Activated B cell treated with CpG ODN at 0.5 μM for 24 hours (primary cell): ENCODE data around the gene SIRPA. TPM values are rescaled to one million over a fixed set of nuclear protein-coding genes. Genes with fewer than 3 reads are reported as not detected.
A peak's percentile ranks its signal among the peaks of the same experiment; 100 is the strongest.

Source experiments
- ATAC-seq: fragments of 200-7000 bp; cut with Tn5 transposase; one replicate; pipeline ENCODE4 v1.10.0; 2021; ENCODE audit warnings: low read depth, mild to moderate bottlenecking, moderate library complexity
- CTCF ChIA-PET: fragments of 350-600 bp; sonication (Branson Sonifier 250); formaldehyde crosslinking; loops from one replicate; lab custom pipeline; 2021; ENCODE audit warnings: antibody characterized with exemption; lab: Charles Lee
- POLR2A ChIA-PET: fragments of 350-600 bp; sonication (Branson Sonifier 250); formaldehyde crosslinking; loops from one replicate; lab custom pipeline; 2021; ENCODE audit warnings: antibody characterized with exemption; lab: Charles Lee
- DNase-seq: peaks from one replicate; pipeline ENCODE4 v3.0.0; 2022
- H3K27ac Mint-ChIP-seq: one replicate; pipeline ENCODE4 v1.8.0; 2020; ENCODE audit warnings: mixed read lengths
- H3K27me3 Mint-ChIP-seq: one replicate; pipeline ENCODE4 v1.8.0; 2021; ENCODE audit warnings: mixed read lengths
- H3K36me3 Mint-ChIP-seq: one replicate; pipeline ENCODE4 v1.8.0; 2021; ENCODE audit warnings: low read depth, mixed read lengths
- H3K4me1 Mint-ChIP-seq: one replicate; pipeline ENCODE4 v1.8.0; 2021; ENCODE audit warnings: mixed read lengths
- H3K4me3 Mint-ChIP-seq: one replicate; pipeline ENCODE4 v1.8.0; 2020; ENCODE audit warnings: mild to moderate bottlenecking, mixed read lengths
- H3K9me3 Mint-ChIP-seq: one replicate; pipeline ENCODE4 v1.8.0; 2020; ENCODE audit warnings: mixed read lengths
- intact Hi-C: fragments of 100-400 bp; cut with micrococcal nuclease; formaldehyde crosslinking; loops from one replicate; pipeline ENCODE4 v1.15.1; 2024
- total RNA-seq: library from RNA; stranded (reverse); gene quantifications from 2 replicates; pipeline ENCODE4 v1.2.3, GENCODE V29; 2022
- TF ChIP-seq, protein P1 (sequence below): fragments of 200-600 bp; IDR thresholded peaks from one replicate; pipeline ENCODE4 v1.8.0; 2022; ENCODE audit warnings: antibody characterized with exemption, mild to moderate bottlenecking

The SIRPA gene
- total RNA-seq, 1 donor from 2014 or later, result 10.1 TPM

DNA sequence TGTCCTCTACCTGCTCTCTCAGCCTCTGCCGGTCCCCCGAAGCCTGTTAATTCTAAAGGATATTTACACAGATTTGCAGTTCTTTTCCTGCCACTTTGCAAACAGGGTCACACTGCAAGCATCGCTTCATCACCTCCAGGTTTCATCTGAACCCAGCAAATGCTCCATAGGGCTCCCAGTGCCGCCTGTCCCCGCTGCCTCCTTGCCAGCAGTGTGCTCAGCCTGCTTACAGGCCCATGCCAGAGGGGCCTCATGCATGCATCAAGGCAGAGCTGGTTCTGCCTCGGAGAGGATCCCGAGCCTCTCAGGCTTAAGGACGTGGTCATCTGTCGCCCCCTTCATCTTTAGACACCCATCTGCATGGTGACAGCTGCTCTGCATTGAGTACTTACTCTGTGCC lies 10.5 kb downstream of the SIRPA start:
- no peak for DNase-seq
- Mint-ChIP-seq H3K27ac (no peak overlapping the region), H3K36me3 (peaks cover 11% of the 10 kb centered on the region), H3K4me1 (peaks cover 10% of the 10 kb centered on the region), H3K27me3 (no peaks in the 10 kb centered on the region), H3K9me3 (no peaks in the 10 kb centered on the region), H3K4me3 (no peak overlapping the region)
- ATAC-seq, result no peak
- ChIA-PET POLR2A (no interaction called here), CTCF (no interaction called here)
- TF ChIP-seq, protein P1, sequence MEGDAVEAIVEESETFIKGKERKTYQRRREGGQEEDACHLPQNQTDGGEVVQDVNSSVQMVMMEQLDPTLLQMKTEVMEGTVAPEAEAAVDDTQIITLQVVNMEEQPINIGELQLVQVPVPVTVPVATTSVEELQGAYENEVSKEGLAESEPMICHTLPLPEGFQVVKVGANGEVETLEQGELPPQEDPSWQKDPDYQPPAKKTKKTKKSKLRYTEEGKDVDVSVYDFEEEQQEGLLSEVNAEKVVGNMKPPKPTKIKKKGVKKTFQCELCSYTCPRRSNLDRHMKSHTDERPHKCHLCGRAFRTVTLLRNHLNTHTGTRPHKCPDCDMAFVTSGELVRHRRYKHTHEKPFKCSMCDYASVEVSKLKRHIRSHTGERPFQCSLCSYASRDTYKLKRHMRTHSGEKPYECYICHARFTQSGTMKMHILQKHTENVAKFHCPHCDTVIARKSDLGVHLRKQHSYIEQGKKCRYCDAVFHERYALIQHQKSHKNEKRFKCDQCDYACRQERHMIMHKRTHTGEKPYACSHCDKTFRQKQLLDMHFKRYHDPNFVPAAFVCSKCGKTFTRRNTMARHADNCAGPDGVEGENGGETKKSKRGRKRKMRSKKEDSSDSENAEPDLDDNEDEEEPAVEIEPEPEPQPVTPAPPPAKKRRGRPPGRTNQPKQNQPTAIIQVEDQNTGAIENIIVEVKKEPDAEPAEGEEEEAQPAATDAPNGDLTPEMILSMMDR, result no peak
- intact Hi-C loops, result no loop called here

DNA sequence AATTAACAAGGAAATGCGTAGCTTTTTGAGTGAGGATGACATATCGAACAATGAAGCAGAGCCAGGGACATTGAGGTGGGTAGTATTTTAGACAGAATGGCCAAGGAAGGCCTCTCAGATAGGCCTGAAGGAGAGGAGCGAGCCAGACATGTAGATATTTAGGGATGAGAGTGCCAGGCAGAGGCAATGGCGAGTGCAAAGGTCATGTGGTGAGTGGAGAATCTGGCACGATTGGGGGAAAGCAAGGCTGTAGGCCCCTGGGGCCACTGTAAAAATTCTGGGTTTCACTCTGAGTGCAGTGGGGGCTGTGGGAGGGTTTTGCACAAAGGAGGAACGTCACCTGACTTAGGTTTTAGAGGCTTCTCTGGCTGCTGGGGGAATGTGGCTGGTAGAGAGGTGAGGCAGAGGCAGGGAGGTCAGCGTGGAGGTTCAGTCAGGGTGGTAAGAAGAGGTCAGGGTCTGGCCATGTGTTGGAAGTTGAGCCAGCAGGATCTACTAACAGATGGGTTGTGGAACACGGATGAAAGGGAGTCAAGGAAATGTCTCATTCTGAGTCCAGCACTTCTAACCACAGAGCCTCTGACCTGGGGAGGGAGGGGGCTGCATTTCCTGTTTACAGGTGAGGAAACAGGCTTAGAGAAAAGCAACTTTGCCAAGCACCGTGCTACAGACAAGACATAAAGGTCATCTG lies 11.3 kb downstream of the SIRPA start:
- CTCF ChIA-PET, result interaction anchor here (1.1 kb wide), 1 partner anchor 104 kb away, joined by 4 read pairs; no protein-coding TSS in a partner anchor
- Mint-ChIP-seq H3K4me1 (peaks cover 10% of the 10 kb centered on the region), H3K36me3 (peaks cover 9% of the 10 kb centered on the region), H3K4me3 (no peak overlapping the region), H3K27me3 (no peaks in the 10 kb centered on the region), H3K9me3 (no peaks in the 10 kb centered on the region), H3K27ac (no peak overlapping the region)
- POLR2A ChIA-PET, result interaction anchor here (0.6 kb wide), 1 partner anchor 395 kb away, joined by 3 read pairs; no protein-coding TSS in a partner anchor
- DNase-seq (no peak), ATAC-seq (peak; percentile 31)
- TF ChIP-seq, protein P1, result no peak
- intact Hi-C loops, result no loop called here

DNA sequence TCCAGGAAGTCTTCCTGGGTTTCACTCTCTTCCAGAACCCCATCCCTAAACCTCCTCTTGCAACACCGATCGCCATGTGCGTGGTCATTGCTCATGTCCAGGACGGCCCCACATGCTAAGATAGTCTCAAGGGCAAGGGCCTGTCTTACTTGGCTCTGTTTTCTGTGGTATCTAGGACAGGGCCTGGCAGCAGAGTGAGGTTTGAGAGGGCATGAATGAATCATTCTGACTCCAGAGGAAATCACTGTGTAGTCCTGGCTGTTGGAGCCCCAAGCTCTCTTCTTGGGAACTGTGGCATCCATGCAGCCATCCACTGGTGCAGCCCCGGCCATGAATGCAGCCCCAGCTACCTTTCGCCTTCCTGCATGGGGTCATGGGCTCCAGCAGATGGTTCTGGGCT lies 12.4 kb downstream of the SIRPA start:
- Mint-ChIP-seq H3K27me3 (no peaks in the 10 kb centered on the region), H3K4me3 (no peak overlapping the region), H3K9me3 (no peaks in the 10 kb centered on the region), H3K36me3 (peaks cover 9% of the 10 kb centered on the region), H3K4me1 (peaks cover 10% of the 10 kb centered on the region), H3K27ac (no peak overlapping the region)
- POLR2A ChIA-PET, result no interaction called here
- ATAC-seq (no peak), DNase-seq (no peak)
- intact Hi-C loops, result no loop called here
- TF ChIP-seq, protein P1, result no peak
- CTCF ChIA-PET, result interaction anchor here (1.1 kb wide), 1 partner anchor 105 kb away, joined by 4 read pairs; no protein-coding TSS in a partner anchor

DNA sequence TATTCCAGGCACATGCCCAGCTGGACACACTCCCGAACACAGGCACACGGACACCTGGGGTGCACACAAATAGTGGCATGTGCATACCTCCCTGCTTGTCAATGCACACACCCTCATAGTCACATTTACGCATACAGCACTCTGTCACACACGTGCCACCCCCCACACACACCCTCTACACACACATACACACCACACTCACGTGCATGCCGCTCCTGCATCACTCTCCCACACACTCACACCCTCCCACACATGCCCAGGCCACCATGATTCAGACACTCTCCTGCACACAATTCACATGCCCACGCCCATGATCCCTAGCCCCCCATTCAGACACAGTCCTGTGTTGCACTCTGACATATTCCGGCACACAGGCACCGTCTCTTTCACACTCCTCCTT lies 13.0 kb downstream of the SIRPA start:
- Mint-ChIP-seq H3K27me3 (no peaks in the 10 kb centered on the region), H3K4me1 (peaks cover 10% of the 10 kb centered on the region), H3K9me3 (no peaks in the 10 kb centered on the region), H3K27ac (no peak overlapping the region), H3K36me3 (peaks cover 9% of the 10 kb centered on the region), H3K4me3 (no peak overlapping the region)
- intact Hi-C loops, result no loop called here
- DNase-seq, result no peak
- TF ChIP-seq, protein P1, result no peak
- CTCF ChIA-PET, result no interaction called here
- POLR2A ChIA-PET, result no interaction called here
- no peak for ATAC-seq

DNA sequence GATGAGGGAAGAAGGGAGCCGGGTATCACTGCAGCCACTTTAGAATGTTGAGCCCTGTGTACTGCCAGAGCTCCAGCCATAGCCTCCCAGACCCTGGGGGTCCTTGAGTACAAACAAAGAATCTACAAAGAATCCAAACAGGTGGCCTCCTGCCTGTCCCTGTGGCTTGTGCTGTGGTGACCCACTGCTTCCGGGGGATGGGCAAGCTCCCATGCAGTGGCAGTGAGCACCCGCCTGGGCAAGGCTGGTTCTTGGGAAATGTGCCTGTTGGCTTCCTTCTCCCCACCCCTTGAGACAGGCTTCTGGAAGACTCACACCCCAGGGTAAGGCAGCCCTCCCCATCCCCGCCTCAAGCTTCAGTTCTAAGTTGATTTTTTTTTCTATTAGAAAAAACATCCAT lies 13.9 kb downstream of the SIRPA start:
- no peaks in the 10 kb centered on the region for H3K27me3 Mint-ChIP-seq
- CTCF ChIA-PET, result no interaction called here
- TF ChIP-seq, protein P1, result no peak
- peaks cover 9% of the 10 kb centered on the region for H3K36me3 Mint-ChIP-seq
- POLR2A ChIA-PET, result no interaction called here
- no peak overlapping the region for H3K27ac Mint-ChIP-seq
- no peaks in the 10 kb centered on the region for H3K9me3 Mint-ChIP-seq
- H3K4me3 Mint-ChIP-seq, result no peak overlapping the region
- ATAC-seq (no peak), DNase-seq (no peak)
- peaks cover 10% of the 10 kb centered on the region for H3K4me1 Mint-ChIP-seq
- intact Hi-C loops, result no loop called here
